IMR-90 (cell line): ENCODE measurements around the gene ATP13A2. TPM values are rescaled to one million over a fixed set of nuclear protein-coding genes. Genes with fewer than 3 reads are reported as not detected.

Experiments
- ATAC-seq: fragments of 200-7000 bp; cut with Tn5 transposase; 2 replicates; pipeline ENCODE4 v1.9.1; 2020; ENCODE audit warnings: low read depth, mild to moderate bottlenecking, moderate library complexity
- BruUV-seq: library from RNA; stranded (reverse); fragments of 400-500 nt; replicated peaks from 2 replicates; lab custom pipeline; 2021; lab: Mats Ljungman, UMichigan
- CTCF ChIA-PET: fragments of 300-600 bp; formaldehyde crosslinking; extraction: SDS; loops from one replicate; lab custom pipeline; 2021; ENCODE audit warnings: antibody characterized with exemption; lab: Yijun Ruan, JAX
- POLR2A ChIA-PET: fragments of 300-600 bp; sonication (Branson Sonifier 250); formaldehyde crosslinking; loops from one replicate; lab custom pipeline; 2022; ENCODE audit warnings: antibody characterized with exemption; ENCODE audit not compliant: unreplicated experiment; lab: Charles Lee
- DNase-seq: peaks from one replicate; pipeline ENCODE4 v3.0.0; 2013
- H2AFZ ChIP-seq: replicated peaks from 2 replicates; pipeline ENCODE3; 2013; ENCODE audit warnings: low read length, mild to moderate bottlenecking; ENCODE audit not compliant: poor library complexity
- H2AK5ac ChIP-seq: 2 replicates; pipeline ENCODE4 v1.6.1; 2013; ENCODE audit warnings: low read depth, low read length, inconsistent platforms
- H2AK9ac ChIP-seq: replicated peaks from 2 replicates; pipeline ENCODE3; 2013; ENCODE audit warnings: mild to moderate bottlenecking, low read depth, low read length, moderate library complexity; ENCODE audit not compliant: poor library complexity
- H2BK120ac ChIP-seq: 2 replicates; pipeline ENCODE4 v1.6.1; 2013; ENCODE audit warnings: low read depth, low read length, inconsistent platforms
- H2BK15ac ChIP-seq: 3 replicates; pipeline ENCODE4 v1.6.1; 2013; ENCODE audit warnings: low read depth, low read length, inconsistent platforms
- H2BK20ac ChIP-seq: 2 replicates; pipeline ENCODE4 v1.6.1; 2013; ENCODE audit warnings: low read depth, mild to moderate bottlenecking, inconsistent platforms, low read length, moderate library complexity
- H2BK5ac ChIP-seq: 2 replicates; pipeline ENCODE4 v1.6.1; 2013; ENCODE audit warnings: mild to moderate bottlenecking, low read depth, low read length, inconsistent platforms; ENCODE audit not compliant: poor library complexity, severe bottlenecking
- H3K14ac ChIP-seq: replicated peaks from 2 replicates; pipeline ENCODE4 v1.6.1; 2013; ENCODE audit warnings: low read depth, low read length, inconsistent platforms
- H3K18ac ChIP-seq: 2 replicates; pipeline ENCODE4 v1.6.1; 2013; ENCODE audit warnings: low read depth, low read length, control low read depth
- H3K23ac ChIP-seq: 2 replicates; pipeline ENCODE4 v1.6.1; 2013; ENCODE audit warnings: low read depth, low read length, inconsistent platforms
- H3K27ac ChIP-seq: 2 replicates; pipeline ENCODE4 v1.5.1; 2013; ENCODE audit warnings: mild to moderate bottlenecking, control low read depth, low read length; ENCODE audit not compliant: insufficient read depth
- H3K27me3 ChIP-seq: 2 replicates; pipeline ENCODE4 v1.6.1; 2013; ENCODE audit warnings: low read length; ENCODE audit not compliant: control insufficient read depth, insufficient read depth
- H3K36me3 ChIP-seq: 2 replicates; pipeline ENCODE4 v1.6.1; 2013; ENCODE audit warnings: low read length, mixed read lengths; ENCODE audit not compliant: control insufficient read depth, insufficient read depth
- H3K4ac ChIP-seq: 2 replicates; pipeline ENCODE4 v1.6.1; 2013; ENCODE audit warnings: low read depth, low read length, inconsistent platforms
- H3K4me1 ChIP-seq: 2 replicates; pipeline ENCODE4 v1.6.1; 2013; ENCODE audit warnings: low read length, mixed read lengths; ENCODE audit not compliant: control insufficient read depth, insufficient read depth
- H3K4me2 ChIP-seq: 2 replicates; pipeline ENCODE4 v1.6.1; 2013; ENCODE audit warnings: low read depth, mild to moderate bottlenecking, control low read depth, low read length, moderate library complexity
- H3K4me3 ChIP-seq: 2 replicates; pipeline ENCODE4 v1.5.1; 2013; ENCODE audit warnings: low read depth, mild to moderate bottlenecking, control low read depth, low read length, moderate library complexity; ENCODE audit not compliant: insufficient read depth
- H3K56ac ChIP-seq: 2 replicates; pipeline ENCODE4 v1.6.1; 2013; ENCODE audit warnings: low read length, inconsistent platforms; ENCODE audit not compliant: insufficient read depth; ENCODE audit errors: extremely low read depth
- H3K79me1 ChIP-seq, 2 experiments: 2 replicates each; pipeline ENCODE4 v1.6.1; 2013; ENCODE audit warnings: low read length in 2 of 2, inconsistent platforms in 1 of 2, low read depth in 1 of 2
- H3K9ac ChIP-seq: 2 replicates; pipeline ENCODE4 v1.6.1; 2013; ENCODE audit warnings: low read depth, low read length, control low read depth
- H3K9me1 ChIP-seq: 2 replicates; pipeline ENCODE4 v1.6.1; 2013; ENCODE audit warnings: low read length, inconsistent platforms; ENCODE audit not compliant: insufficient read depth
- H3K9me3 ChIP-seq: 2 replicates; pipeline ENCODE4 v1.6.1; 2013; ENCODE audit warnings: low read length; ENCODE audit not compliant: control insufficient read depth, insufficient read depth
- H4K20me1 ChIP-seq: 2 replicates; pipeline ENCODE4 v1.6.1; 2013; ENCODE audit warnings: low read length, inconsistent platforms; ENCODE audit not compliant: insufficient read depth
- H4K5ac ChIP-seq: 2 replicates; pipeline ENCODE4 v1.6.1; 2013; ENCODE audit warnings: mild to moderate bottlenecking, low read depth, low read length, control low read depth
- H4K8ac ChIP-seq, 2 experiments: 2 replicates each; pipeline ENCODE4 v1.6.1; 2013; ENCODE audit warnings: low read depth in 2 of 2, low read length in 2 of 2, control low read depth in 1 of 2, inconsistent platforms in 1 of 2
- H4K91ac ChIP-seq: 2 replicates; pipeline ENCODE4 v1.6.1; 2013; ENCODE audit warnings: low read depth, low read length, inconsistent platforms; ENCODE audit not compliant: insufficient read depth
- CEBPB ChIP-seq: IDR thresholded peaks from 2 replicates; pipeline ENCODE4 v1.6.1; 2012; ENCODE audit warnings: low read depth, low read length, improper control_type of control experiment
- CHD1 ChIP-seq: IDR thresholded peaks from 2 replicates; pipeline ENCODE4 v1.6.1; 2012; ENCODE audit warnings: low read depth, low read length, improper control_type of control experiment
- MAFK ChIP-seq: IDR thresholded peaks from 2 replicates; pipeline ENCODE4 v1.6.1; 2012; ENCODE audit warnings: low read depth, low read length, improper control_type of control experiment
- MAZ ChIP-seq: IDR thresholded peaks from 2 replicates; pipeline ENCODE4 v1.6.1; 2012; ENCODE audit warnings: low read depth, mild to moderate bottlenecking, low read length, improper control_type of control experiment, moderate library complexity, borderline replicate concordance
- MXI1 ChIP-seq: IDR thresholded peaks from 2 replicates; pipeline ENCODE4 v1.6.1; 2012; ENCODE audit warnings: low read depth, mild to moderate bottlenecking, low read length, moderate library complexity, borderline replicate concordance
- POLR2A ChIP-seq: IDR thresholded peaks from 2 replicates; pipeline ENCODE4 v1.6.1; 2012; ENCODE audit warnings: mild to moderate bottlenecking, low read depth, low read length
- RAD21 ChIP-seq: IDR thresholded peaks from 2 replicates; pipeline ENCODE4 v1.6.1; 2012; ENCODE audit warnings: low read length, improper control_type of control experiment
- RCOR1 ChIP-seq: IDR thresholded peaks from 2 replicates; pipeline ENCODE4 v1.6.1; 2012; ENCODE audit warnings: mild to moderate bottlenecking, low read length, improper control_type of control experiment; ENCODE audit not compliant: insufficient replicate concordance
- RFX5 ChIP-seq: IDR thresholded peaks from 2 replicates; pipeline ENCODE4 v1.8.0; 2012; ENCODE audit warnings: low read depth, mild to moderate bottlenecking, low read length, moderate library complexity
- SMC3 ChIP-seq: fragments of 150-350 bp; IDR thresholded peaks from 2 replicates; pipeline ENCODE4 v1.6.1; 2016; ENCODE audit warnings: low read depth, mild to moderate bottlenecking, antibody characterized with exemption, low read length, moderate library complexity
- WGBS, 2 experiments: methylation state at CpG; one replicate each; pipeline versions ENCODE4 v1.1.5 to v1.1.7; 2013; ENCODE audit warnings: missing lambda C conversion rate in 2 of 2; ENCODE audit not compliant: insufficient read length in 1 of 2; ENCODE audit errors: extremely low coverage in 2 of 2; 5-methylcytosine and 5-hydroxymethylcytosine counted together
- dilution Hi-C: fragments of 300-500 bp; cut with HindIII; formaldehyde crosslinking; loops from one replicate; pipeline ENCODE4 v1.14.3; 2018; ENCODE audit warnings: low sequenced_read_pairs; ENCODE audit not compliant: unreplicated experiment
- in situ Hi-C: fragments of 300-500 bp; cut with MboI; formaldehyde crosslinking; loops from 3 replicates; pipeline ENCODE4 v1.14.3; 2019; ENCODE audit warnings: low sequenced_read_pairs, inconsistent platforms, mixed read lengths
- intact Hi-C: fragments of 100-400 bp; cut with micrococcal nuclease; formaldehyde crosslinking; loops from 2 replicates; pipeline ENCODE4 v1.10.0; 2022
- polyA plus RNA-seq, 3 experiments: library from polyadenylated mRNA; depleted of rRNA; stranded (reverse); fragments of >200 nt; gene quantifications; 2 replicates each; pipeline ENCODE4 v1.2.3, GENCODE V29; 2012; ENCODE audit warnings: low replicate concordance in 1 of 3
- total RNA-seq: library from RNA; depleted of rRNA; stranded (reverse); fragments of >200 nt; gene quantifications from 2 replicates; pipeline ENCODE4 v1.2.3, GENCODE V29; 2012
- TF ChIP-seq, protein P1 (sequence below): conservative IDR thresholded peaks from 2 replicates; pipeline ENCODE4 v1.5.1; 2012; ENCODE audit warnings: mild to moderate bottlenecking, low read depth, low read length, improper control_type of control experiment
- TF ChIP-seq, protein P2 (sequence below): fragments of 150-350 bp; IDR thresholded peaks from 2 replicates; pipeline ENCODE4 v1.6.1; 2017; ENCODE audit warnings: mild to moderate bottlenecking, antibody characterized with exemption, low read length, low read depth

The ATP13A2 gene
- total and polyA plus RNA-seq, 2 of the 4 experiments (the other 2 are of a cell fraction) = 5.7 to 18.9 TPM

DNA sequence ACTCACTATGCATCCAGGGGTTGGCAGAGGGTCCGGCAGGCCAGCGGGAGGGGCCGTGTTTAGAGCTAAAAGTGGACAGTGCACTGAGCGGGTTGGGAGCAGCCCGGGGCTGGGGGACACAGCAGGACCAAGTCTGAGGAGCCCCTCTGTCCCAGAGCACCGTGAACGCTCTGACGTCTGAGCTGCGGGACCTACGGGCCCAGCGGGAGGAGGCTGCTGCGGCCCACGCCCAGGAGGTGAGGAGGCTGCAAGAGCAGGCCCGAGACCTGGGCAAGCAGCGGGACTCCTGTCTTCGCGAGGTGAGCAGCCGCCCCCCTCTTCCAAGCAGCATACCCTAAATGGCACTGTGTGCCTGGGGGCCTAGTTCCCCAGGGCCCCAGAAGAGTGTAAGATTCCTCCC, 57.1 kb downstream of the ATP13A2 start:
- in situ Hi-C loops = no loop called here
- no peaks in the 10 kb centered on the region for H3K4me1 ChIP-seq
- intact Hi-C loops = no loop called here

More for the DNA sequence above, 57.1 kb downstream of the ATP13A2 start:
- Histone ChIP-seq H3K79me1 (no peaks in the 10 kb centered on the region), H2BK20ac (no peak overlapping the region), H3K14ac (no peak overlapping the region), H4K91ac (no peak overlapping the region), H3K9me3 (no peaks in the 10 kb centered on the region), H3K4me3 (no peak overlapping the region), H3K23ac (no peak overlapping the region), H3K4me2 (no peak overlapping the region), H2AK9ac (no peak overlapping the region), H2BK5ac (no peak overlapping the region), H4K8ac (no peak overlapping the region), H3K9me1 (no peaks in the 10 kb centered on the region), H3K36me3 (peaks cover 7% of the 10 kb centered on the region), H3K9ac (no peak overlapping the region), H2BK120ac (no peak overlapping the region), H3K27me3 (no peaks in the 10 kb centered on the region), H3K4ac (no peak overlapping the region), H2AFZ (no peak overlapping the region), H4K5ac (no peak overlapping the region), H3K27ac (no peak overlapping the region), H2BK15ac (no peak overlapping the region), H3K56ac (no peak overlapping the region), H4K20me1 (no peaks in the 10 kb centered on the region), H2AK5ac (no peak overlapping the region), H3K18ac (no peak overlapping the region)
- ATAC-seq (no peak), DNase-seq (no peak)
- no TSS peak for BruUV-seq
- ChIA-PET POLR2A (no interaction called here), CTCF (no interaction called here)
- dilution Hi-C loops = no loop called here
- no peak for TF ChIP-seq RAD21
- no peak for TF ChIP-seq POLR2A
- no peak for TF ChIP-seq MAZ
- TF ChIP-seq CHD1 = no peak
- TF ChIP-seq SMC3 = no peak
- TF ChIP-seq, protein P1, sequence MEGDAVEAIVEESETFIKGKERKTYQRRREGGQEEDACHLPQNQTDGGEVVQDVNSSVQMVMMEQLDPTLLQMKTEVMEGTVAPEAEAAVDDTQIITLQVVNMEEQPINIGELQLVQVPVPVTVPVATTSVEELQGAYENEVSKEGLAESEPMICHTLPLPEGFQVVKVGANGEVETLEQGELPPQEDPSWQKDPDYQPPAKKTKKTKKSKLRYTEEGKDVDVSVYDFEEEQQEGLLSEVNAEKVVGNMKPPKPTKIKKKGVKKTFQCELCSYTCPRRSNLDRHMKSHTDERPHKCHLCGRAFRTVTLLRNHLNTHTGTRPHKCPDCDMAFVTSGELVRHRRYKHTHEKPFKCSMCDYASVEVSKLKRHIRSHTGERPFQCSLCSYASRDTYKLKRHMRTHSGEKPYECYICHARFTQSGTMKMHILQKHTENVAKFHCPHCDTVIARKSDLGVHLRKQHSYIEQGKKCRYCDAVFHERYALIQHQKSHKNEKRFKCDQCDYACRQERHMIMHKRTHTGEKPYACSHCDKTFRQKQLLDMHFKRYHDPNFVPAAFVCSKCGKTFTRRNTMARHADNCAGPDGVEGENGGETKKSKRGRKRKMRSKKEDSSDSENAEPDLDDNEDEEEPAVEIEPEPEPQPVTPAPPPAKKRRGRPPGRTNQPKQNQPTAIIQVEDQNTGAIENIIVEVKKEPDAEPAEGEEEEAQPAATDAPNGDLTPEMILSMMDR = no peak
- no peak for TF ChIP-seq MXI1
- TF ChIP-seq CEBPB = no peak
- no peak for TF ChIP-seq RCOR1
- TF ChIP-seq, protein P2, sequence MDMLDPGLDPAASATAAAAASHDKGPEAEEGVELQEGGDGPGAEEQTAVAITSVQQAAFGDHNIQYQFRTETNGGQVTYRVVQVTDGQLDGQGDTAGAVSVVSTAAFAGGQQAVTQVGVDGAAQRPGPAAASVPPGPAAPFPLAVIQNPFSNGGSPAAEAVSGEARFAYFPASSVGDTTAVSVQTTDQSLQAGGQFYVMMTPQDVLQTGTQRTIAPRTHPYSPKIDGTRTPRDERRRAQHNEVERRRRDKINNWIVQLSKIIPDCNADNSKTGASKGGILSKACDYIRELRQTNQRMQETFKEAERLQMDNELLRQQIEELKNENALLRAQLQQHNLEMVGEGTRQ = no peak
- no peak for TF ChIP-seq RFX5
- no peak for TF ChIP-seq MAFK
- WGBS, 2 experiments = 95% methylated on average over 11 of the region's 18 CpGs; no CpG with 5 or more reads in 1 of the 2 experiments
